Mesendoderm (in vitro differentiated cells): ENCODE measurements around the gene UBE3D.
A peak's percentile ranks its signal among the peaks of the same experiment; 100 is the strongest.
"Not testable (repeated sequence)": the region's sequence is repeated elsewhere in the genome, so short reads cannot be mapped to it uniquely, and the experiment has no call there.

Experiments used
- DNase-seq: peaks from one replicate; pipeline ENCODE4 v3.0.0; 2013
- H2AK5ac ChIP-seq: 2 replicates; pipeline ENCODE4 v1.6.1; 2013; ENCODE audit warnings: low read length, inconsistent platforms
- H2BK120ac ChIP-seq: 2 replicates; pipeline ENCODE4 v1.6.1; 2013; ENCODE audit warnings: low read depth, mild to moderate bottlenecking, low read length, moderate library complexity, mixed read lengths
- H2BK15ac ChIP-seq: replicated peaks from 2 replicates; pipeline ENCODE4 v1.6.1; 2013; ENCODE audit warnings: low read depth, mild to moderate bottlenecking, moderate library complexity
- H2BK5ac ChIP-seq: 2 replicates; pipeline ENCODE4 v1.6.1; 2013; ENCODE audit warnings: low read length, inconsistent platforms
- H3K18ac ChIP-seq: 2 replicates; pipeline ENCODE4 v1.6.1; 2013; ENCODE audit warnings: mild to moderate bottlenecking, low read length, mixed read lengths
- H3K23ac ChIP-seq: one replicate; pipeline ENCODE4 v1.6.1; 2013; ENCODE audit warnings: low read length
- H3K27ac ChIP-seq: 2 replicates; pipeline ENCODE4 v1.5.1; 2013; ENCODE audit warnings: low read depth, mild to moderate bottlenecking, inconsistent platforms, low read length, moderate library complexity
- H3K27me3 ChIP-seq: 2 replicates; pipeline ENCODE4 v1.6.1; 2013; ENCODE audit warnings: low read length, control low read depth, mild to moderate bottlenecking, inconsistent platforms; ENCODE audit not compliant: insufficient read depth, poor library complexity
- H3K36me3 ChIP-seq: 2 replicates; pipeline ENCODE4 v1.6.1; 2013; ENCODE audit warnings: low read length, inconsistent platforms; ENCODE audit not compliant: control insufficient read depth, insufficient read depth
- H3K4ac ChIP-seq: one replicate; pipeline ENCODE4 v1.6.1; 2013; ENCODE audit warnings: low read depth, mild to moderate bottlenecking, low read length, moderate library complexity
- H3K4me1 ChIP-seq: 2 replicates; pipeline ENCODE4 v1.6.1; 2013; ENCODE audit warnings: low read depth, low read length, inconsistent platforms; ENCODE audit not compliant: control insufficient read depth
- H3K4me2 ChIP-seq: 2 replicates; pipeline ENCODE4 v1.6.1; 2013; ENCODE audit warnings: low read length
- H3K4me3 ChIP-seq: 2 replicates; pipeline ENCODE4 v1.5.1; 2013; ENCODE audit warnings: mild to moderate bottlenecking, low read length
- H3K56ac ChIP-seq: one replicate; pipeline ENCODE4 v1.6.1; 2013; ENCODE audit warnings: low read length
- H3K79me1 ChIP-seq: 2 replicates; pipeline ENCODE4 v1.6.1; 2013; ENCODE audit warnings: low read length, inconsistent platforms
- H3K79me2 ChIP-seq: 2 replicates; pipeline ENCODE4 v1.6.1; 2013; ENCODE audit warnings: mild to moderate bottlenecking, low read length; ENCODE audit not compliant: control insufficient read depth, insufficient read depth
- H3K9ac ChIP-seq: 2 replicates; pipeline ENCODE4 v1.6.1; 2013; ENCODE audit warnings: low read length, inconsistent platforms
- H4K5ac ChIP-seq: one replicate; pipeline ENCODE4 v1.6.1; 2013; ENCODE audit warnings: low read length
- H4K8ac ChIP-seq: one replicate; pipeline ENCODE4 v1.6.1; 2013; ENCODE audit warnings: low read depth, mild to moderate bottlenecking, control low read depth, low read length, moderate library complexity
- WGBS: extraction: QIAGEN DNeasy Blood & Tissue Kit; methylation state at CpG from one replicate; pipeline ENCODE4 v1.1.7; 2013; ENCODE audit warnings: low lambda C conversion rate, missing lambda C conversion rate; ENCODE audit not compliant: insufficient coverage; ENCODE audit errors: extremely low coverage; 5-methylcytosine and 5-hydroxymethylcytosine counted together

UBE3D gene

DNA sequence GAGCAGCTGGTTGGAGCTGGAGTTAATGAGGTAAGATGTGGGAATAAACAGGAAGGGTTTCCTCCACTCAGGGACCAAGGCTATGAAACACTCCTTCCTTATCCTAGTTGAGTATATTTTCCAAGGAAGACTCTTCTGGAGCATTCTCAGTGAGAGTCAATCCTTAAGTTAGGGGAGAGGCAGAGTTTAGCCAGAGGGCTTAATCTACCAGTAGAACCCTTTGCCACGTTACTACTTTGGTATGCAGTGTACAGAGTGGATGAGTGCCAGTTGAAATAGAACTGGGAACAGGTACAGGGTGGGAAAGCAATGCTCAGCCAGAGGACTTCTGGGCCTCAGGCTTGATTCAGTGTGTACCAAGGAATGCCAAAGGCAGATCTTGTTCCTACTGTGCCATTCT, 114.3 kb downstream of the UBE3D start:
- DNase-seq = no peak
- no peaks in the 10 kb centered on the region for H3K27me3 ChIP-seq
- no CpG with 5 or more reads among the region's 1 CpG for WGBS

DNA sequence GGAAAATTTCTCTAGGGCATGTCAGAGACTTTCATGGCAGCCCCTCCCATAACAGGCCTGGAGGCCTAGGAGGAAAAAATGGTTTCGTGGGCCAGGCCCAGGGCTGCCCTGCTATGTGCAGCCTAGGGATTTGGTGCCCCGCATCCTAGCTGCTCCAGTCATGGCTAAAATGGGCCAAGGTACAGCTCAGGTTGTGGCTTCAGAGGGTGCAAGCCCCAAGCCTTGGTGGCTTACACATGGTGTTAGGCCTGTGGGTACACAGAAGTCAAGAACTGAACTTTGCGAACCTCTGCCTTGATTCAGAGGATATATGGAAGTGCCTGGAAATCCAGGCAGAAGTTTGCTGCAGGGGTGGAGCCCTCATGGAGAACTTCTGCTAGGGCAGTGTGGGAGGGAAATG, 134.7 kb downstream of the UBE3D start:
- H2AK5ac ChIP-seq, H3K4me1 ChIP-seq, H3K4me3 ChIP-seq, H3K4me2 ChIP-seq, H3K27me3 ChIP-seq, H2BK5ac ChIP-seq, H3K79me1 ChIP-seq, H3K23ac ChIP-seq, H4K5ac ChIP-seq, H3K27ac ChIP-seq, H3K9ac ChIP-seq, H3K18ac ChIP-seq, H4K8ac ChIP-seq, H2BK120ac ChIP-seq, H3K79me2 ChIP-seq, H3K4ac ChIP-seq, H3K56ac ChIP-seq, H3K36me3 ChIP-seq, H2BK15ac ChIP-seq: not testable (repeated sequence)
- WGBS = no CpG with 5 or more reads among the region's 3 CpGs
- DNase-seq = peak; percentile 17

More for the DNA sequence above, 114.3 kb downstream of the UBE3D start:
- no peak overlapping the region for H3K18ac ChIP-seq
- no peak overlapping the region for H3K4me3 ChIP-seq
- H4K8ac ChIP-seq = no peak overlapping the region
- no peak overlapping the region for H3K56ac ChIP-seq
- H3K4me1 ChIP-seq = no peaks in the 10 kb centered on the region
- no peak overlapping the region for H3K4ac ChIP-seq
- no peak overlapping the region for H3K27ac ChIP-seq
- no peak overlapping the region for H2BK15ac ChIP-seq
- no peak overlapping the region for H2AK5ac ChIP-seq
- no peak overlapping the region for H3K4me2 ChIP-seq
- H2BK120ac ChIP-seq = no peak overlapping the region
- H4K5ac ChIP-seq = no peak overlapping the region
- no peaks in the 10 kb centered on the region for H3K79me1 ChIP-seq
- no peaks in the 10 kb centered on the region for H3K36me3 ChIP-seq
- H3K9ac ChIP-seq = no peak overlapping the region
- no peaks in the 10 kb centered on the region for H3K79me2 ChIP-seq
- H3K23ac ChIP-seq = no peak overlapping the region
- H2BK5ac ChIP-seq = no peak overlapping the region

DNA sequence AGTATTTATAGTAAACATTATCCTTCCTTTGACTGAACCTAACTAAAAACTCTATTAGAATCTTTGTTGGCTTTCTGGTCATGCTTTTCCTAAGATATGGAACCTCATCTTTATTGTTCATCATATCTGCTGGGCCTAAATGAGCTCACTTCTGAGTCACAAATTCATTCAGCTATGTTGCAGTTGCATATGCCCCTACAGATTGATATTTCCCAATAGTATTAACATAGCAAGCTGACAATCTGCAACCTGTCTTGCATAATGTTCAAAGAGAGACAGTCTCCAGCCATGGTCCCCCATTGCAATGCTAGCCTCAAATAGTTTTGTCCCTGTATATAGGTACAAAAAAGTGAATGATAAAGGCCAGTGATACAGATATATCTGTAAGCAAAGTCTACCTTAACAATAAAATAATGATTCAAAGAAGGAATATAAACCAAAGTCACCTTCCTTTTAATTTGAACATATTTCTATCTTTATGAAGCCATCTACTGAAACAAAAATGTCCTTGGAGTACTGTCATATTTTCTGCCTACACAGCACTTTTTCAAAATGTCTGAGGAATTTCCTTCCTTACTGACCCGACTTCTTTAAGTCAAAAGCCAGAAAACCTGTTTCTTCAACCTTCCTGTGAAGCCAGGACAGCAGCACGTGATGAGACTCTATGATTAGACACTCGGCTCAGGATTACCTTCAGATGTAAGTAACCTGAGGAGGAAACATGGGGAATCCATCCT, 140.7 kb downstream of the UBE3D start:
- Histone ChIP-seq H3K4ac (no peak overlapping the region), H2BK15ac (no peak overlapping the region), H3K4me1 (no peaks in the 10 kb centered on the region), H4K8ac (no peak overlapping the region), H3K79me2 (no peaks in the 10 kb centered on the region), H3K4me3 (no peak overlapping the region), H2BK5ac (no peak overlapping the region), H4K5ac (no peak overlapping the region), H2AK5ac (no peak overlapping the region), H3K36me3 (no peaks in the 10 kb centered on the region), H3K56ac (no peak overlapping the region), H3K27me3 (no peaks in the 10 kb centered on the region), H3K79me1 (no peaks in the 10 kb centered on the region), H3K4me2 (no peak overlapping the region), H3K18ac (no peak overlapping the region), H3K23ac (no peak overlapping the region), H3K9ac (no peak overlapping the region), H3K27ac (no peak overlapping the region), H2BK120ac (no peak overlapping the region)
- no CpG with 5 or more reads among the region's 3 CpGs for WGBS
- DNase-seq = no peak

GRCh38 chr6:82921258-82921657, 144.4 kb downstream of the UBE3D start:
- Histone ChIP-seq H3K9ac (no peak overlapping the region), H2BK120ac (no peak overlapping the region), H2BK15ac (no peak overlapping the region), H2AK5ac (no peak overlapping the region), H3K79me1 (no peaks in the 10 kb centered on the region), H3K4ac (no peak overlapping the region), H3K18ac (no peak overlapping the region), H3K4me2 (no peak overlapping the region), H3K27me3 (no peaks in the 10 kb centered on the region), H3K79me2 (no peaks in the 10 kb centered on the region), H2BK5ac (no peak overlapping the region), H3K23ac (no peak overlapping the region), H4K5ac (no peak overlapping the region), H3K27ac (no peak overlapping the region), H3K36me3 (no peaks in the 10 kb centered on the region), H3K4me3 (no peak overlapping the region), H3K56ac (no peak overlapping the region), H4K8ac (no peak overlapping the region), H3K4me1 (no peaks in the 10 kb centered on the region)
- no CpG with 5 or more reads among the region's 1 CpG for WGBS
- peak; percentile 2 for DNase-seq

GRCh38 chr6:82917346-82918064, 148.1 kb downstream of the UBE3D start:
- Histone ChIP-seq H3K18ac (no peak overlapping the region), H2AK5ac (no peak overlapping the region), H3K36me3 (peaks cover 1% of the 10 kb centered on the region), H3K23ac (no peak overlapping the region), H3K4ac (no peak overlapping the region), H2BK15ac (no peak overlapping the region), H4K5ac (no peak overlapping the region), H3K9ac (no peak overlapping the region), H3K56ac (no peak overlapping the region), H3K4me2 (no peak overlapping the region), H3K27ac (no peak overlapping the region), H2BK120ac (no peak overlapping the region), H3K79me1 (no peaks in the 10 kb centered on the region), H3K4me1 (no peaks in the 10 kb centered on the region), H3K4me3 (no peak overlapping the region), H2BK5ac (no peak overlapping the region), H3K79me2 (no peaks in the 10 kb centered on the region), H3K27me3 (no peaks in the 10 kb centered on the region), H4K8ac (no peak overlapping the region)
- DNase-seq = no peak
- WGBS = no CpG with 5 or more reads among the region's 6 CpGs
